ENCODE data around the gene PPM1E.

Gene PPM1E

DNA sequence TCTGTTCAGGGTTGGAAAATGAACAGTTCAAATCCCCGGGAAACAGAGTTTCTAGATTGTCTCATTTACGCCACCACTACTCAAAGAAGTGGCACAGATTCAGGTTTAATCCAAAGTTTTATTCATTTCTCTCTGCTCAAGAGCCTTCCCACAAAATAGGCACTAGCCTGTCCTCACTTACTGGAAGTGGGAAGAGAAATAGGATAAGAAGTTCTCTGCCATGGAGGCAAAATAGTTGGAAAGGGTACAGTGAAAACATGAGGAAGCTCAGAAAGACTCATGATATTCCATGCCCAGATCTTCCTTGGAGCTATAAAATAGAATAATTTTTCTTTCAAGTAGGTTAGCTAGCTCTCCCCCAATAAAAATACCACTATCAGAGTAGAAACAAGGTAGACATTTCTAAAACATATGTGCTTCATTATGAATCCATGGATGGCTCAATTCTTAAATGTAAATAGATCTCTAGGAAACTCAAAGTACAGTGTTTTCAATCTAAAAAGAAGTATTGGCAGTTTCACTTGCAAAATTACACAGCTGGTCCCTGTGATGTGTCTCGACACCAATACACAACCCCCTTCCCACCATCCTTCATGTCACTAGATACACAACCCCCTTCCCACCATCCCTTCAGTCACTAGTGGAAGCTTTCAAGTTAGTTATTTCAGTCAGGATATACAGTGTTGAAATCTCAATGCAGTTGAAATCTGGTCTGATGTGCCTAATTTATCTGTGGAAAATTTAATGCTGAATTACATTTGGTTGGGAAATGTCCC, 225.2 kb downstream of the PPM1E start:
- no peak for DNase-seq
- Histone ChIP-seq H3K4me3 (ENCODE audit: insufficient read depth, low read depth, low read length, poor library complexity, severe bottlenecking) (no peak overlapping the region), H3K27ac (ENCODE audit: insufficient read depth, low read length, poor library complexity, severe bottlenecking) (no peak overlapping the region), H3K36me3 (ENCODE audit: control insufficient read depth, insufficient read depth, low read length) (no peaks in the 10 kb centered on the region), H3K27me3 (replicated peaks; ENCODE audit: control insufficient read depth, insufficient read depth, low read length, poor library complexity, severe bottlenecking) (no peaks in the 10 kb centered on the region), H3K9me3 (ENCODE audit: control insufficient read depth, low read length) (no peaks in the 10 kb centered on the region), H3K4me1 (ENCODE audit: control insufficient read depth, insufficient read depth, low read length, poor library complexity, severe bottlenecking) (no peaks in the 10 kb centered on the region)

DNA sequence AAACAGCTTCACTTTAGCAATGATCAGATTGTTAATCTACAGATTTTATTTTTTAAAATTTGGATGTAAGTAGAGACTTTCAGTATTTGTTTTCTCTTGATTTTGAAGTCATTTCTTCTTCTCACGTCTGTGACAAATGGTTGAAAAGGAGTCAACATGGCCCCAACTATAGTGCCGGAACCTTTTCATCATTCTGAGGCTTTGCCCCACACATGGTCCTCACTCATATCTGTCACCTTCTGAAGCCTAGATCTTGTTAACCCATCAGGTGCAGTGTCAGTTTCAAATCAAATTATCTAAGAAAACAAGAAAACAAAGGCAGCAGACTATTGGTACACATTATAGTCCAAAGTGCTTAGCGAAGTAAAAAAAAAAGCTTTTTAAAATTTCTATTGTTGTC, 227.0 kb downstream of the PPM1E start:
- H3K4me3 ChIP-seq (ENCODE audit: insufficient read depth, low read depth, low read length, poor library complexity, severe bottlenecking): no peak overlapping the region
- H3K9me3 ChIP-seq (ENCODE audit: control insufficient read depth, low read length): no peaks in the 10 kb centered on the region
- H3K4me1 ChIP-seq (ENCODE audit: control insufficient read depth, insufficient read depth, low read length, poor library complexity, severe bottlenecking): no peaks in the 10 kb centered on the region
- H3K27ac ChIP-seq (ENCODE audit: insufficient read depth, low read length, poor library complexity, severe bottlenecking): no peak overlapping the region
- H3K36me3 ChIP-seq (ENCODE audit: control insufficient read depth, insufficient read depth, low read length): peaks cover 5% of the 10 kb centered on the region
- no peak for DNase-seq
- no peaks in the 10 kb centered on the region for H3K27me3 ChIP-seq (replicated peaks; ENCODE audit: control insufficient read depth, insufficient read depth, low read length, poor library complexity, severe bottlenecking)

DNA sequence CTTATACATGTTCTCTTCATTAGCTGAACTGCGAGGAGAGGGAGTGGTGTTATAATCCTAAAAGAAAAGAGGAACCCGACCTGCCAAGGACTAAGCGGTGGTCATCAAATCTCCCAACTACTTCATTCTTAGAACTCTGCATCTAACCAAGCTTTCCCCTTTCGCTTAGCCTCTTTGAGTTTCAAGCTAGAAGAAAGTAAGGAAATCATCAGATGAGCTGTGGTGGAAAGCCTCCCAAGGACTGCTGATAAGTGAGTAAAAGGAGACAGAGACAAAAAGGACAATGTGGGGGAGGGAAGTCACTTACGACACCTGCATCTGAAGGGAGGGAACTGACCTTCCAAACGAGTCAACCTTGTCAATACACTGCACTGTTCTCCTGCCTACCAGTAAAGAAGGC, 229.7 kb downstream of the PPM1E start:
- H3K4me3 ChIP-seq (ENCODE audit: insufficient read depth, low read depth, low read length, poor library complexity, severe bottlenecking): no peak overlapping the region
- no peaks in the 10 kb centered on the region for H3K9me3 ChIP-seq (ENCODE audit: control insufficient read depth, low read length)
- DNase-seq: no peak
- H3K4me1 ChIP-seq (ENCODE audit: control insufficient read depth, insufficient read depth, low read length, poor library complexity, severe bottlenecking): no peaks in the 10 kb centered on the region
- peaks cover 5% of the 10 kb centered on the region for H3K36me3 ChIP-seq (ENCODE audit: control insufficient read depth, insufficient read depth, low read length)
- H3K27me3 ChIP-seq (replicated peaks; ENCODE audit: control insufficient read depth, insufficient read depth, low read length, poor library complexity, severe bottlenecking): no peaks in the 10 kb centered on the region
- no peak overlapping the region for H3K27ac ChIP-seq (ENCODE audit: insufficient read depth, low read length, poor library complexity, severe bottlenecking)

DNA sequence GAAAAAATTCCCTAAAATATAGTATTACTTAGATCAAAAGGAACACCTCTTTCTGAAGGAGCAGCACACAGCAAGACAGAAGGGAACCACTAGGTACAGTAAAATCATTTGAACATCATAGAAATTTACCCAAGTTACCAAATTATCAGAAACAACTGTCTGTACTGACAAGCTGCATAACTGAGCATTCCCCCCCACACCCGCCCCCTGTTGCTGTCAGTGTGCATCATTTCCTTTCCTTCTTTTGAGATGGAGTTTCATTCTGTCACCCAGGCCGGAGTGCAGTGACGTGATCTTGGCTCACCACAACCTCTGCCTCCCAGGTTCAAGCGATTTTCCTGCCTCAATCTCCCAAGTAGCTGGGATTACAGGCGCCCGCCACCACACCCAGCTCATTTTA, 230.3 kb downstream of the PPM1E start:
- no peak for DNase-seq
- H3K4me1 ChIP-seq (ENCODE audit: control insufficient read depth, insufficient read depth, low read length, poor library complexity, severe bottlenecking): no peaks in the 10 kb centered on the region
- H3K36me3 ChIP-seq (ENCODE audit: control insufficient read depth, insufficient read depth, low read length): peaks cover 5% of the 10 kb centered on the region
- H3K27me3 ChIP-seq (replicated peaks; ENCODE audit: control insufficient read depth, insufficient read depth, low read length, poor library complexity, severe bottlenecking): no peaks in the 10 kb centered on the region
- H3K4me3 ChIP-seq (ENCODE audit: insufficient read depth, low read depth, low read length, poor library complexity, severe bottlenecking): no peak overlapping the region
- H3K27ac ChIP-seq (ENCODE audit: insufficient read depth, low read length, poor library complexity, severe bottlenecking): no peak overlapping the region
- no peaks in the 10 kb centered on the region for H3K9me3 ChIP-seq (ENCODE audit: control insufficient read depth, low read length)

DNA sequence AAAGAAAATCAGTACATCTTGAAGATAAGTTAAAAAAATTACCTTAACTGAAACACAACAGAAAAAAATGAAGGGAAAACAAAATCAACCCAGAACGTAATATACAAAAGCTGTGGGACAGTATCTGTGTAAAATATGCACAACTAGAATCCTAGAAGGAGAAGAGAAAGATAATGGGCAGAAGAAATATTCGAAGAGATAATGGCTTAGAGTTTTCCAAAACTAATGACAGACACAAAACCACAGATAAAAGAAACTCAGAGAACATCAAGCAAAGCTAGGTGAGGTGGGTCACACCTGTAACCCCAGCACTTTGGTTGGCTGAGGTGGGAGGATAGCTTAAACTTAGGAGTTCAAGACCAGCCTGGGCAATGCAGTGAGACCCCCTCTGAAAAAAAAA, 234.0 kb downstream of the PPM1E start:
- peaks cover 11% of the 10 kb centered on the region for H3K36me3 ChIP-seq (ENCODE audit: control insufficient read depth, insufficient read depth, low read length)
- H3K4me1 ChIP-seq (ENCODE audit: control insufficient read depth, insufficient read depth, low read length, poor library complexity, severe bottlenecking): no peaks in the 10 kb centered on the region

DNA sequence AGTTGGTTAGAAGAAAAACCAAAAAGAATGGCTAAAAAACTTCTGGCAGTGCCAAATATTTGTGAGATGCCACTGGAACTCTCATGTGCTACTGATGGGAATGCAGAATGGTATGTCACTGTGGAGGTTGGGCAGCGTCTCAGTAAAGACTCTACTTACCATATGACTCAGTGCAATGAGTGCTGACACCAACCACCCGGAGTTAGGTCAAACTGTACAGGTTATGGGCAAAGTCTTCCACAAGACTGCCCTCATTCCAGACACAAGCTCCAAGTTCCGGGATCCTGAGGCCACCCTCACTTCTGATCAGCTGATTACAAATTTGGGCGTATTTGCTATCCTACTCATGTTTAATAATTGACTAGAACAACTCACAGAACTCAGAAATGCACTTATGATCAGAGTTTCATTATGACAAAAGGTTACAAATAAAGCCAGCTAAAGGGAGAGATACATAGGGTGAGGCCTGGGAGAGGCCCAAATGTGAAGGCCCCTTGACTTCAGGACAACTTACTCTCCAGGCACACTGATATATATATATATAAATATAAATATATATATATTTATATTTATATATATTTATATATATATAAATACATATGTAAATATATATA, 236.2 kb downstream of the PPM1E start:
- DNase-seq: no peak
- Histone ChIP-seq H3K36me3 (ENCODE audit: control insufficient read depth, insufficient read depth, low read length) (peaks cover 11% of the 10 kb centered on the region), H3K9me3 (ENCODE audit: control insufficient read depth, low read length) (no peaks in the 10 kb centered on the region), H3K4me1 (ENCODE audit: control insufficient read depth, insufficient read depth, low read length, poor library complexity, severe bottlenecking) (no peaks in the 10 kb centered on the region), H3K27ac (ENCODE audit: insufficient read depth, low read length, poor library complexity, severe bottlenecking) (no peak overlapping the region), H3K27me3 (replicated peaks; ENCODE audit: control insufficient read depth, insufficient read depth, low read length, poor library complexity, severe bottlenecking) (no peaks in the 10 kb centered on the region), H3K4me3 (ENCODE audit: insufficient read depth, low read depth, low read length, poor library complexity, severe bottlenecking) (no peak overlapping the region)

More for the DNA sequence above, 234.0 kb downstream of the PPM1E start:
- no peaks in the 10 kb centered on the region for H3K9me3 ChIP-seq (ENCODE audit: control insufficient read depth, low read length)
- H3K27ac ChIP-seq (ENCODE audit: insufficient read depth, low read length, poor library complexity, severe bottlenecking): no peak overlapping the region
- H3K4me3 ChIP-seq (ENCODE audit: insufficient read depth, low read depth, low read length, poor library complexity, severe bottlenecking): no peak overlapping the region
- no peaks in the 10 kb centered on the region for H3K27me3 ChIP-seq (replicated peaks; ENCODE audit: control insufficient read depth, insufficient read depth, low read length, poor library complexity, severe bottlenecking)
- no peak for DNase-seq

DNA sequence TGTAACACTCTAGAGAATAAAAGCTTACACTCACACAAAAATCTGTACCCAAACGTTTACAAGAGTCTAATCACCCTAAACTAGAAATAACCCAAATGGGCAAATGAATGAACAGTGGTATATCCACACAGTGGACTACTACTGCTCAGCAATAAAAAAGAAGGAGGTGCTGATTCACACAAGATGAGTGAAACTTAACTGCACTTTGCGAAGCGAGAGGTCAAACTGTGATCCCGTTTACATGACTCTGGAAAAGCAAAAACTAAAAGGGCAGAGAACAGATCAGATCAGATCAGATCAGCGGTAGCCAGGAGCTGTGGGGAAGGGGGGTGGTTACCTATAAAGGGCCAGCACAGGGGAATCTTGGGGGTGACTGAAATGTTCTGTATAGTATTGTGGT, 237.7 kb downstream of the PPM1E start:
- no peak overlapping the region for H3K4me3 ChIP-seq (ENCODE audit: insufficient read depth, low read depth, low read length, poor library complexity, severe bottlenecking)
- peaks cover 11% of the 10 kb centered on the region for H3K36me3 ChIP-seq (ENCODE audit: control insufficient read depth, insufficient read depth, low read length)
- H3K9me3 ChIP-seq (ENCODE audit: control insufficient read depth, low read length): no peaks in the 10 kb centered on the region
- no peak for DNase-seq
- H3K27ac ChIP-seq (ENCODE audit: insufficient read depth, low read length, poor library complexity, severe bottlenecking): no peak overlapping the region
- H3K27me3 ChIP-seq (replicated peaks; ENCODE audit: control insufficient read depth, insufficient read depth, low read length, poor library complexity, severe bottlenecking): no peaks in the 10 kb centered on the region
- no peaks in the 10 kb centered on the region for H3K4me1 ChIP-seq (ENCODE audit: control insufficient read depth, insufficient read depth, low read length, poor library complexity, severe bottlenecking)

DNA sequence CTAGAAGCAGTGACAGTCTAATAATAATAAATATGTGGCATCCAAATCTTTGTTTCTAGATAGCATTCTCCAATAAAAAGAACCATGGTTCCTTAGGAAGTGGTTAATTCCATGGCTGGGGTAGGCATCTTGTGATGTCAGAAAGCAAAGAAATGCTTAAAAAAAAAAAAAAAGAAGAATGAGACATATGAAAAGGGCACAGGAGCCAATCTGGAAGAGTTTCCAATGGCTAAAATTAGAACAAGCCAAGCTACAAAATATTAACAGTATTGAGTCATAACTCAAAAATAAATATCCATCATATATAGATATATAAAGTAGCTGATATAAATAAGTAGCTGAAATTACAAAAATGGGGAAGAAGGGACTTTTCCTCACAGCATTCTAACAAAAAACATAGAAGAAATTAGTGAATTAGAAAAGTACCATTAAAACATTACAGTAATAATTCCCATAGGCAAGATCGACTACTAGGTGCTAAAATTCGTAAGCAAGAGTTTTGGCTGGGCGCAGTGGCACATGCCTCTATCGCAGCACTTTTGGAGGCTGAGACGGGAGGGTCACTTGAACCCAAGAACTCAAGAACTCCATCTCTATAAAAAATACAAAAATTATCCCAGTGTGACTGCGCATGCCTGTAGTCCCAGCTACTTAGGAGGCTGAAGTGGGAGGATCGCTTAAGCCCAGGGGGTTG, 239.7 kb downstream of the PPM1E start:
- no peaks in the 10 kb centered on the region for H3K27me3 ChIP-seq (replicated peaks; ENCODE audit: control insufficient read depth, insufficient read depth, low read length, poor library complexity, severe bottlenecking)
- no peaks in the 10 kb centered on the region for H3K4me1 ChIP-seq (ENCODE audit: control insufficient read depth, insufficient read depth, low read length, poor library complexity, severe bottlenecking)
- peaks cover 21% of the 10 kb centered on the region for H3K36me3 ChIP-seq (ENCODE audit: control insufficient read depth, insufficient read depth, low read length)
- H3K9me3 ChIP-seq (ENCODE audit: control insufficient read depth, low read length): no peaks in the 10 kb centered on the region
- no peak overlapping the region for H3K4me3 ChIP-seq (ENCODE audit: insufficient read depth, low read depth, low read length, poor library complexity, severe bottlenecking)
- no peak overlapping the region for H3K27ac ChIP-seq (ENCODE audit: insufficient read depth, low read length, poor library complexity, severe bottlenecking)
- no peak for DNase-seq

DNA sequence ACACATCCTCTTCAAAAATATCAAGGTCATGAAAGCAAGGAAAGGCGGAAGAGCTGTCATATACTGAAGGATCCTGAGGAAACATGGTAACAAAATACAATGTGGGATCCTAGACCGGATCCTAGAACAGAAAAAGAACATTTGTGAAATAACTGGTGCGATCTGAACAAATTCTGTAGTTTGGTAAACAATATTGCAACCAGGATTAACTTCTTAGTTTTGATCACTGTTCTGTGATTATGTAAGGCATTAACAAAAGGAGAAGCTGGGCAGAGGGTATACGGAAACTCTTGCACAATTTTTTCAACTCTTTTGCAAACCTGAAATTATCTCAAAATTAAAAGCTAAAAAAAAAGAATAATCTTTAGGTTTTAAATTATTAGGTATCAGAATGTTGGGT, 241.3 kb downstream of the PPM1E start:
- H3K27me3 ChIP-seq (replicated peaks; ENCODE audit: control insufficient read depth, insufficient read depth, low read length, poor library complexity, severe bottlenecking): no peaks in the 10 kb centered on the region
- peaks cover 4% of the 10 kb centered on the region for H3K4me1 ChIP-seq (ENCODE audit: control insufficient read depth, insufficient read depth, low read length, poor library complexity, severe bottlenecking)
- DNase-seq: no peak
- H3K36me3 ChIP-seq (ENCODE audit: control insufficient read depth, insufficient read depth, low read length): peaks cover 16% of the 10 kb centered on the region
- no peaks in the 10 kb centered on the region for H3K9me3 ChIP-seq (ENCODE audit: control insufficient read depth, low read length)
- H3K27ac ChIP-seq (ENCODE audit: insufficient read depth, low read length, poor library complexity, severe bottlenecking): no peak overlapping the region
- H3K4me3 ChIP-seq (ENCODE audit: insufficient read depth, low read depth, low read length, poor library complexity, severe bottlenecking): no peak overlapping the region
